Mucosa of descending colon (tissue), 3 donors: Measurements from ENCODE around the gene INPP5A. TPM values are rescaled to one million over a fixed set of nuclear protein-coding genes. Genes with fewer than 3 reads are reported as not detected.

Source experiments
- ATAC-seq: fragments of 200-7000 bp; cut with Tn5 transposase; one replicate; pipeline ENCODE4 v1.9.1; 2020; ENCODE audit warnings: mild to moderate bottlenecking, moderate library complexity
- DNase-seq, 3 donors: peaks; one replicate each; pipeline ENCODE4 v3.0.0-alpha.2; 2020
- H3K36me3 ChIP-seq: fragments of 200-600 bp; one replicate; pipeline ENCODE4 v1.8.0; 2021; ENCODE audit warnings: low read depth, mild to moderate bottlenecking
- H3K4me1 ChIP-seq: fragments of 200-600 bp; one replicate; pipeline ENCODE4 v1.8.0; 2021; ENCODE audit warnings: low read depth, mild to moderate bottlenecking
- H3K4me3 ChIP-seq: fragments of 200-600 bp; one replicate; pipeline ENCODE4 v1.8.0; 2021; ENCODE audit warnings: mild to moderate bottlenecking
- H3K9me3 ChIP-seq: fragments of 200-600 bp; one replicate; pipeline ENCODE4 v1.8.0; 2021; ENCODE audit warnings: mild to moderate bottlenecking
- CTCF ChIP-seq: fragments of 200-600 bp; IDR thresholded peaks from one replicate; pipeline ENCODE4 v1.8.0; 2022; ENCODE audit warnings: antibody characterized with exemption, mild to moderate bottlenecking
- intact Hi-C, 2 donors: fragments of 100-400 bp; cut with DNase I in 1 of 2; cut with micrococcal nuclease in 1 of 2; formaldehyde crosslinking; loops; one replicate each; pipeline versions ENCODE4 v1.11.0 to v1.11.1; 2022; cut with DNase I, micrococcal nuclease
- total RNA-seq, 3 donors: library from RNA; stranded (reverse); fragmentation: NEBNext Ultra II Directional in 2 of 3; extraction: Animal tissue kit (Norgen Biotek cat#: 25700) in 2 of 3; gene quantifications; one replicate each; pipeline versions ENCODE4 v1.2.1 to v1.2.4, GENCODE V29; 2021 to 2023
- donor health status: DM: no; HTN: no; CAD: no; lungs with moderate emphysema.
- donor health status: DM: no; HTN: no; CAD: no.
- donor health status: DM: no; HTN: yes; CAD: no.

The INPP5A gene
- total RNA-seq, 3 donors from 2014 or later: 31.7 to 92.8 (median 32.0) TPM

- intact Hi-C loops: no loop called here
- H3K4me3 ChIP-seq: no peak overlapping the region
- H3K4me1 ChIP-seq: peaks cover 3% of the 10 kb centered on the region
- no peak for TF ChIP-seq CTCF
- H3K9me3 ChIP-seq: no peaks in the 10 kb centered on the region
- H3K36me3 ChIP-seq: no peaks in the 10 kb centered on the region
- no peak for ATAC-seq
- DNase-seq: no peak
These were observed 244.0 kb downstream of the INPP5A start for GRCh38 chr10:132781556-132781955.

GRCh38 chr10:132783165-132783939 lies 245.8 kb downstream of the INPP5A start:
- H3K4me1 ChIP-seq: peaks cover 20% of the 10 kb centered on the region
- DNase-seq (no peak), ATAC-seq (no peak)
- no peak for TF ChIP-seq CTCF
- H3K36me3 ChIP-seq: no peaks in the 10 kb centered on the region
- intact Hi-C loops: no loop called here
- H3K4me3 ChIP-seq: no peak overlapping the region
- H3K9me3 ChIP-seq: no peaks in the 10 kb centered on the region

- DNase-seq: no peak
- H3K9me3 ChIP-seq: no peaks in the 10 kb centered on the region
- no peak for TF ChIP-seq CTCF
- no peaks in the 10 kb centered on the region for H3K36me3 ChIP-seq
- peaks cover 22% of the 10 kb centered on the region for H3K4me1 ChIP-seq
- no peak for ATAC-seq
- intact Hi-C loops: no loop called here
- no peak overlapping the region for H3K4me3 ChIP-seq
These were observed 246.6 kb downstream of the INPP5A start for GRCh38 chr10:132783940-132784865.

GRCh38 chr10:132784866-132785722 lies 247.5 kb downstream of the INPP5A start:
- no peak for TF ChIP-seq CTCF
- DNase-seq (no peak), ATAC-seq (no peak)
- intact Hi-C loops: no loop called here
- H3K36me3 ChIP-seq: no peaks in the 10 kb centered on the region
- H3K9me3 ChIP-seq: no peaks in the 10 kb centered on the region
- peaks cover 22% of the 10 kb centered on the region for H3K4me1 ChIP-seq
- no peak overlapping the region for H3K4me3 ChIP-seq

- ATAC-seq: no peak
- intact Hi-C loops: no loop called here
- no peak for TF ChIP-seq CTCF
- Histone ChIP-seq H3K4me1 (peaks cover 22% of the 10 kb centered on the region), H3K9me3 (no peaks in the 10 kb centered on the region), H3K4me3 (no peak within 1 kb of the TSS), H3K36me3 (no peaks in the 10 kb centered on the region)
- no peak for DNase-seq
These were observed 248.3 kb downstream of the INPP5A start, which contains the start of gene NKX6-2 for GRCh38 chr10:132785723-132786475. NKX6-2 (minus strand) TSS chr10:132786147; CDS start chr10:132785948, 199 bp downstream.
